Breast epithelium (tissue), 4 donors: ENCODE measurements around the gene LRRC18. TPM values are rescaled to one million over a fixed set of nuclear protein-coding genes. Genes with fewer than 3 reads are reported as not detected.

Experiments used
- DNase-seq, 2 donors: peaks; one replicate each; pipeline ENCODE4 v3.0.0-alpha.2; 2019; ENCODE audit warnings: low spot score in 2 of 2
- H3K27ac ChIP-seq, 2 donors: fragments of 200-600 bp; sonication (generic) in 1 of 2; one replicate each; pipeline ENCODE4 v1.5.1; 2016 to 2019; ENCODE audit warnings: mild to moderate bottlenecking in 1 of 2
- H3K27me3 ChIP-seq, 2 donors: fragments of 200-600 bp; sonication (generic) in 1 of 2; one replicate each; pipeline versions ENCODE4 v1.5.1 to v1.6.0; 2017 to 2019; ENCODE audit warnings: control low read depth in 1 of 2, mild to moderate bottlenecking in 1 of 2
- H3K36me3 ChIP-seq: fragments of 200-600 bp; one replicate; pipeline ENCODE4 v1.5.1; 2019
- H3K4me1 ChIP-seq, 2 donors: fragments of 200-600 bp; sonication (generic); one replicate each; pipeline ENCODE4 v1.5.1; 2016 to 2019; ENCODE audit warnings: control low read depth in 1 of 2
- H3K4me3 ChIP-seq, 3 donors: fragments of 200-600 bp; sonication (generic); 1 replicate in 2 of 3; 2 replicates in 1 of 3; pipeline ENCODE4 v1.5.1; 2016 to 2019; ENCODE audit warnings: mild to moderate bottlenecking in 3 of 3, moderate library complexity in 2 of 3
- H3K9me3 ChIP-seq, 2 donors: fragments of 200-600 bp; sonication (generic) in 1 of 2; one replicate each; pipeline ENCODE4 v1.5.1; 2016 to 2019; ENCODE audit warnings: control low read depth in 1 of 2
- POLR2A ChIP-seq: fragments of 450-650 bp; IDR thresholded peaks from one replicate; pipeline ENCODE4 v1.6.1; 2016; ENCODE audit warnings: antibody characterized with exemption, mild to moderate bottlenecking, moderate library complexity
- POLR2AphosphoS5 ChIP-seq, 3 donors: sonication (generic); formaldehyde crosslinking; IDR thresholded peaks; one replicate each; pipeline ENCODE4 v1.6.1; 2017; ENCODE audit warnings: antibody characterized with exemption in 3 of 3
- intact Hi-C: fragments of 100-400 bp; cut with DNase I; formaldehyde crosslinking; loops from one replicate; pipeline ENCODE4 v1.15.1; 2023; ENCODE audit warnings: low total_unique reads
- total RNA-seq, 3 donors: library from RNA; depleted of rRNA; stranded (reverse); fragments of >200 nt; gene quantifications; one replicate each; pipeline ENCODE4 v1.1.0, GENCODE V29; 2016
- TF ChIP-seq, protein P1 (sequence below), 3 donors: fragments of 450-650 bp; IDR thresholded peaks; one replicate each; pipeline ENCODE4 v1.5.1; 2016 to 2017; ENCODE audit warnings: antibody characterized with exemption in 3 of 3, mild to moderate bottlenecking in 3 of 3, moderate library complexity in 3 of 3

LRRC18 gene
- total RNA-seq, 3 donors from 2014 or later, result not detected

DNA sequence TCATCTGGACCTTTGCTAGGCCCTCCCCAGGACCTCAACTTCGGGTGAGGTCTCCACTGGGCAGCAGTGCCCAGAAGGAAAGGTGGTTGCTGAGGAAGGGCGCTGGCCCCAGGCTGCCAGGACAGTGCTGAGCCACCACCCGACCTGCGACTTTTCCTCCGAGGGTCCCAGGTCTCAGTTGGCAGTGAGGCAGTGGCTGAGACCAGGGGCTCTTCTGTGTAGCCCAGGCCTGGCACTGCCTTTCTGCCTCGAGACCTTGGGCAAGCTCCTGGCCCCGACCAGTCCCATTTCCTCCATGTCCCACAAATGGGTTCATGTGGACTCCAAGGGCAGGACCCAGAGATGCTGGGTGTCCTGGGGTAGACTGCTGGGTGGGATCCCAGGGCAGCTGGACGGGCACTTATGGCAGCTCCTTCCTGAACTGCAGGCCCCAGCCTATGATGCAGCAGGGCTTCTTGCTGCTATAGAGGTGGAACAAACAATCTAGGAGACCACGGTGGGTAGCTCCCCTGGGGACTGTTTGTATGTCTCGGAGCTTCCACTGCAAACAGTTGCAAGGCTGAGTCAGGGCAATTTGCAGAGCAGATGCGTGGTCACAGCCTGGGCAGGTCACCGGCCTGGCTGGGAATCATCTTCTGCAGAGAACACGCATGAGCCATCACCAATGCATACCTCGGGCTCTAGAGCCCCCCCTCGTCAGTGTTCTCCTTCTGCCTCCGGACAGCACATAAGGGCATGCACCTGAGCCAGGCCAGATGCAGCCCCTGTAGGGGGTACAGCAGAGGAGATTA, 17.9 kb upstream of the LRRC18 start:
- no peak for DNase-seq
- intact Hi-C loops, result no loop called here
- TF ChIP-seq POLR2A (no peak), POLR2AphosphoS5 (IDR thresholded peaks at IDR 0.05) (no peak)
- TF ChIP-seq, protein P1, sequence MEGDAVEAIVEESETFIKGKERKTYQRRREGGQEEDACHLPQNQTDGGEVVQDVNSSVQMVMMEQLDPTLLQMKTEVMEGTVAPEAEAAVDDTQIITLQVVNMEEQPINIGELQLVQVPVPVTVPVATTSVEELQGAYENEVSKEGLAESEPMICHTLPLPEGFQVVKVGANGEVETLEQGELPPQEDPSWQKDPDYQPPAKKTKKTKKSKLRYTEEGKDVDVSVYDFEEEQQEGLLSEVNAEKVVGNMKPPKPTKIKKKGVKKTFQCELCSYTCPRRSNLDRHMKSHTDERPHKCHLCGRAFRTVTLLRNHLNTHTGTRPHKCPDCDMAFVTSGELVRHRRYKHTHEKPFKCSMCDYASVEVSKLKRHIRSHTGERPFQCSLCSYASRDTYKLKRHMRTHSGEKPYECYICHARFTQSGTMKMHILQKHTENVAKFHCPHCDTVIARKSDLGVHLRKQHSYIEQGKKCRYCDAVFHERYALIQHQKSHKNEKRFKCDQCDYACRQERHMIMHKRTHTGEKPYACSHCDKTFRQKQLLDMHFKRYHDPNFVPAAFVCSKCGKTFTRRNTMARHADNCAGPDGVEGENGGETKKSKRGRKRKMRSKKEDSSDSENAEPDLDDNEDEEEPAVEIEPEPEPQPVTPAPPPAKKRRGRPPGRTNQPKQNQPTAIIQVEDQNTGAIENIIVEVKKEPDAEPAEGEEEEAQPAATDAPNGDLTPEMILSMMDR (IDR thresholded peaks at IDR 0.05), result no peak

DNA sequence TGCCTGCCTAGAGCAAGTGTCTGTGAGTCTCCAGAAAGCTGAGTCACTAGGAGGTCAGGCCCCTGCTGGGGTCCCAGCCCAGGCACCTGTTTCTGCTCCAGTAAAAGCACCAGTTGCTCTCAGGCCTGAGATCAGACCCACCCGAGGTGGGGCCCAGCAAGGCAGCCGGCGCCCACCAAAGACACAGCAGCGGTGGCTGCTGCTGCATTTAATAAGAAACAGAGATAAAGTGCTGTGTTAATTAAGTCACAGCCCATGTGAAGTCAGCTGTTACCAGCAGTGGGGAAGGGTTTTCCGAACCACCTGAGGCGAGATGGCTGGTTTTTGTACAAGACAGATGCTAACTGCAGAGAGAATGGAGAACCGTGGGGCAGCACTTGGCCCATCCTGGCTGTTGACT, 12.1 kb upstream of the LRRC18 start:
- Histone ChIP-seq H3K9me3 (no peaks in the 10 kb centered on the region), H3K4me3 (no peak overlapping the region), H3K36me3 (no peaks in the 10 kb centered on the region), H3K4me1 (no peaks in the 10 kb centered on the region), H3K27me3 (no peaks in the 10 kb centered on the region), H3K27ac (no peak overlapping the region)
- no peak for TF ChIP-seq POLR2AphosphoS5 (IDR thresholded peaks at IDR 0.05)
- TF ChIP-seq POLR2A, result no peak
- TF ChIP-seq, protein P1 (IDR thresholded peaks at IDR 0.05), result no peak
- no peak for DNase-seq
- intact Hi-C loops, result no loop called here

More for the DNA sequence above, 17.9 kb upstream of the LRRC18 start:
- Histone ChIP-seq H3K9me3 (no peaks in the 10 kb centered on the region), H3K4me1 (no peaks in the 10 kb centered on the region), H3K27ac (no peak overlapping the region), H3K27me3 (no peaks in the 10 kb centered on the region), H3K36me3 (no peaks in the 10 kb centered on the region), H3K4me3 (no peak overlapping the region)

DNA sequence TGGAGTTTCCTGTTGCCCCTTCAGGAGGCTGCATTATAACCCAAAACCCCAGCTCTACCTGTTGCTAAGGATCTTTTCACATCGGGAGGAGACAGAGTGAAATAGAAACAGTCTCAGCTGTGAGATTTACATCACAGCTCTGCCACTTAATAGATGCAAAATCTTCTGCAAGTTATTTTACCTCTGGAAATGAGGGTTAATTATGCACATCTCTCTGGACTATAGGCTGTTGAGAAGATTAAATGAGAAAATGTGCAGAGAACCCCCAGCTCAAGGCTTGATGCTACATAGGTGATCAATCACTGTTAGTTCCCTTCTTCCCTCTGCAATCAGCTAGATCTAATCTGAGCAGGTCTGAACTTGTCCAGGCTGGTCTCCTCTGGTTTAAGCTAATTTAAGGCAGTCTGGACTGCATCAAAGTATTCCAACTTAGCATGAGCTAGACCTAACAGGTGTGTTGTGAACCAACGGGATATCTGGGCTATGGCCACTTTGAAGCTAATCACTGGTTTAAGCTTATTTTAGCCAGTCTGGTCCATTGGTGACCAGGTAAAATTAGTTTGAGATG, 8.9 kb upstream of the LRRC18 start:
- Histone ChIP-seq H3K27ac (no peak overlapping the region), H3K9me3 (no peaks in the 10 kb centered on the region), H3K4me1 (no peaks in the 10 kb centered on the region), H3K36me3 (no peaks in the 10 kb centered on the region), H3K27me3 (no peaks in the 10 kb centered on the region), H3K4me3 (no peak overlapping the region)
- TF ChIP-seq POLR2A (no peak), POLR2AphosphoS5 (IDR thresholded peaks at IDR 0.05) (no peak)
- TF ChIP-seq, protein P1 (IDR thresholded peaks at IDR 0.05), result no peak
- no peak for DNase-seq
- intact Hi-C loops, result no loop called here

DNA sequence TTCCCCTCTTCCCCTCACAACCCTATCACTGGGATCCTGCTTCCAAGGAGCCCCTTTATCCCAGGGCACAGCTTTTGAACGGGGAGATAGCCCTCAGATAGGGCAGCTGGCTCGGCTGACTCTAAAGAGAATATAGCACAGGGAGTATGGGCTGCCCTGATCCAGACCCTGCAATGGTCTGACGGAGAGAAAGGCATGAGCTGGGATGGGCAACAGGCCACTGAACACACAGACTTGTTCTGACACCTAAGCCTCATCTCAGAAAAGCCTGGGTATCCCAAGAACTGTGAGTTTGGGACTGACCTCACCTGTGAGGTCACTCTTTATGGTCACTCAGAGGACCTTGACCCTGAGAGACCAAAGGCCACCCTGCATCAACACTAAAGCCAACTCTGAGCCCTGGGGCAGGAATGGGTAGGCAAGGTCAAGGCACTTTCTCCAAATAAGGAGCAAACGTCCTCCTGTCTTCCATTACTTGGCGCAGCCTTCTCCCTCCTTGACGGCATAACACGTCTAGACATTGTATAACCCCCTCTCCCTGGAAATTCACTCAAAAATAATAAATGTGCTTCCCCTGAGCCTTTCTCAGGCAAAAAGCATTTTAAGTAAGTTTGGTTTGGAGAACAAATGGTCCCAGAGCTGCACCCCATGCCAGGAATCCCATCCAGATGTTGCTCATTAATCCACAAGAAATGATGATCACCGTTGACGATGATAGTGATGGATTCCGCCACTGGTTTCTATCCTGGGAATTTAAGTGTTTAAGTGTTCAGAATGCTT, 8.2 kb upstream of the LRRC18 start:
- H3K4me3 ChIP-seq, result no peak overlapping the region
- H3K27me3 ChIP-seq, result no peaks in the 10 kb centered on the region
- H3K4me1 ChIP-seq, result no peaks in the 10 kb centered on the region
- TF ChIP-seq POLR2AphosphoS5 (IDR thresholded peaks at IDR 0.05) (no peak), POLR2A (no peak)
- TF ChIP-seq, protein P1 (IDR thresholded peaks at IDR 0.05), result no peak
- H3K36me3 ChIP-seq, result no peaks in the 10 kb centered on the region
- DNase-seq, result no peak
- H3K9me3 ChIP-seq, result no peaks in the 10 kb centered on the region
- intact Hi-C loops, result no loop called here
- no peak overlapping the region for H3K27ac ChIP-seq
